Choroid plexus epithelial cell (primary cell): ENCODE data around the gene PDGFB.
A peak's percentile ranks its signal among the peaks of the same experiment; 100 is the strongest.

Experiments
- DNase-seq: peaks from one replicate; pipeline ENCODE4 v3.0.0-alpha.2; 2010; ENCODE audit warnings: low read depth
- H3K4me3 ChIP-seq: 2 replicates; pipeline ENCODE4 v1.5.1; 2011; ENCODE audit warnings: low read depth, mild to moderate bottlenecking, control low read depth, low read length, moderate library complexity
- TF ChIP-seq, protein P1 (sequence below): conservative IDR thresholded peaks from 2 replicates; pipeline ENCODE4 v1.5.1; 2011; ENCODE audit warnings: low read depth, mild to moderate bottlenecking, control low read depth, inconsistent platforms, low read length, moderate library complexity

Gene PDGFB

DNA sequence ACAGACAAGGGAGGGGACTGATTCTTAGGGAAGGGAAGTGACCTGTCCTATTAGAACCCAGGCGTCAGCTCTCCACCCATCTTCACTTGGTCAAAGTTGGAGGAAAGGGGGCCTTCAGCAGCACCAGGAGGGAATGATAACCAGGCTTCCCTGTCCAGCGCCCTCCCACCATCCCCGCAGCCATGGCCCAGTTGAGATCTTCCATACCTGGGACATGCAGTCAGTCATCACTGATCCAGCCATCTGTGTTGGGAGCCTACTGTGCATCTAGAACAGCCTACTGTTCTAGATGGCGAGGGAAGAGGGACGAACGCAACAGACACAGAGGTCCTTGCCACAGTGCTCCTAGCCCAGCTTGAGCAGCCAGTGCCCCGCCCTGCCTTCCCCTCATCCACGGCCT, 40.6 kb downstream of the PDGFB start:
- H3K4me3 ChIP-seq = no peak overlapping the region
- TF ChIP-seq, protein P1, sequence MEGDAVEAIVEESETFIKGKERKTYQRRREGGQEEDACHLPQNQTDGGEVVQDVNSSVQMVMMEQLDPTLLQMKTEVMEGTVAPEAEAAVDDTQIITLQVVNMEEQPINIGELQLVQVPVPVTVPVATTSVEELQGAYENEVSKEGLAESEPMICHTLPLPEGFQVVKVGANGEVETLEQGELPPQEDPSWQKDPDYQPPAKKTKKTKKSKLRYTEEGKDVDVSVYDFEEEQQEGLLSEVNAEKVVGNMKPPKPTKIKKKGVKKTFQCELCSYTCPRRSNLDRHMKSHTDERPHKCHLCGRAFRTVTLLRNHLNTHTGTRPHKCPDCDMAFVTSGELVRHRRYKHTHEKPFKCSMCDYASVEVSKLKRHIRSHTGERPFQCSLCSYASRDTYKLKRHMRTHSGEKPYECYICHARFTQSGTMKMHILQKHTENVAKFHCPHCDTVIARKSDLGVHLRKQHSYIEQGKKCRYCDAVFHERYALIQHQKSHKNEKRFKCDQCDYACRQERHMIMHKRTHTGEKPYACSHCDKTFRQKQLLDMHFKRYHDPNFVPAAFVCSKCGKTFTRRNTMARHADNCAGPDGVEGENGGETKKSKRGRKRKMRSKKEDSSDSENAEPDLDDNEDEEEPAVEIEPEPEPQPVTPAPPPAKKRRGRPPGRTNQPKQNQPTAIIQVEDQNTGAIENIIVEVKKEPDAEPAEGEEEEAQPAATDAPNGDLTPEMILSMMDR = no peak
- no peak for DNase-seq

DNA sequence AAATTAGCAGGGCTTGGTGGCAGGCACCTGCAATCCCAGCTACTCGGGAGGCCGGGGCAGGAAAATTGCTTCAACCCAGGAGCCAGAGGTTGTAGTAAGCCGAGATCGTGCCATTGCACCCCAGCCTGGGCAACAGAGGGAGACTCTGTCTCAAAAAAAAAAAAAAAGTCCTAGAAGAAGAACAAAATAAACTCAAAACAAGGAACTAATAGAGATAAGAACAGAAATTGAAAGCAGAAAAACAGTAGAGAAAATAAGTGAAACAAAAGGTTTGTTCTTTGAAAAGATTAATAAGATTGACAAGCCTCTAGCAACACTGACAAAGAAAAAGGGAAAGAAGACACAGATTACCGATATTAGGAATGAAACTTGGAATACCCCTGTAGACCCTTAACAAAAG, 47.2 kb downstream of the PDGFB start:
- no peak for DNase-seq
- TF ChIP-seq, protein P1 = no peak
- no peak overlapping the region for H3K4me3 ChIP-seq

DNA sequence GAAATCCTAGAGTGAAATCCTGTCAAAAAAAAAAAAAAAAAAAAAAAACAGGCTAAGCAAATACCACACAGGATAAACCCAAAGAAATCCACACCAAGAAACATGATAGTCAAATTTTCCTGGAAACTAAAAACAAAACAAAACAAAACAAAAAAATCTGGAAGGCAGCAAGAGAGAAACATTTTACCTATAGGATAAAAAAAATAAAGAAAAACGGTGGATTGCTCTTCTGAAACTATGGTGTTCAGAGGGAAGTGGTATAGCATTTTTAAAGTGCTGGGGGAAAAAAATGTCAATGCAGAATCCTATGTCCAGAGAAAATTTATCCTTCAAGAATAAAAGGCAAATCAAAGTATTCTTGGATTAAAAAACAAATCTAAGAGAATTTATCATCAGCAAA, 50.7 kb downstream of the PDGFB start:
- no peak overlapping the region for H3K4me3 ChIP-seq
- TF ChIP-seq, protein P1 = no peak
- DNase-seq = no peak

DNA sequence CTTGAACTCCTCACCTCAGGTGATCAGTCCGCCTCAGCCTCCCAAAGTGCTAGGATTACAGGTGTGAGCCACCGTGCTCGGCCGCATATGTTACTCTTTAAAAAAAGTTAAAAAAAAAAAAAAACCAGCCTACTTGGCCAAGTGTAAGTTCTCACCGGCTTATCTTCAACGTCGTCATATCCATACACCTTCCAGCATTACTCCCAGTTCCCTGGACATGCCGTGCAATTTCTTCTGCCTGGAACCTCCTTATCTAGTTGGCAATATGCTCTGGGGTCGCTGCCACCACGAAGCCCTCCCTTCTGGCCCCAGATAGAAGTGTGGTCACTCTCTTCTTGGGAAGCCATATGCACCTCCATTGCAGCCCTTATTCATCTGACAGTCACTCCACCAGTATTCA, 56.0 kb downstream of the PDGFB start:
- TF ChIP-seq, protein P1 = no peak
- DNase-seq = no peak
- H3K4me3 ChIP-seq = no peak overlapping the region

DNA sequence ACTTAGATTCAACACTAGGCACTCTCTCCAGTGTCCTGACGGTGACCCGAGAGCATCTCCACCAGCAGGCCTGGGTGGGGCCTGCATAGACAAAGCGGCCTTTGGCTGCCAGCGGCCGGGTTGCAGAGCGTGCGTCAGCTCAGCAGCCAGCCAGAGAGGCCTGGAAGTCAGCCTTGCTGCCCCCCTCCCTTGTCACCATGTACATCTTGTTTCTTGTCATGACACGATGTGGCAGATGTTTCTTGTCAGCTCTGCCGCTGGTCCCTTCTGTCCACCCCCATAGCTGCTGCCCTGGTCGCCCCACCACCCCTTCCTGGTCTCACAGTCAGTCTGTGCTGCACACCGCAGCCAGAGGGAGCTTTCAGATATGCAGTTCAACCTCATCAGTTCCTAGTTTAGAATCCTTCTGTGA, 59.2 kb downstream of the PDGFB start:
- no peak overlapping the region for H3K4me3 ChIP-seq
- TF ChIP-seq, protein P1 = peak; percentile 62
- peak; percentile 46 for DNase-seq

DNA sequence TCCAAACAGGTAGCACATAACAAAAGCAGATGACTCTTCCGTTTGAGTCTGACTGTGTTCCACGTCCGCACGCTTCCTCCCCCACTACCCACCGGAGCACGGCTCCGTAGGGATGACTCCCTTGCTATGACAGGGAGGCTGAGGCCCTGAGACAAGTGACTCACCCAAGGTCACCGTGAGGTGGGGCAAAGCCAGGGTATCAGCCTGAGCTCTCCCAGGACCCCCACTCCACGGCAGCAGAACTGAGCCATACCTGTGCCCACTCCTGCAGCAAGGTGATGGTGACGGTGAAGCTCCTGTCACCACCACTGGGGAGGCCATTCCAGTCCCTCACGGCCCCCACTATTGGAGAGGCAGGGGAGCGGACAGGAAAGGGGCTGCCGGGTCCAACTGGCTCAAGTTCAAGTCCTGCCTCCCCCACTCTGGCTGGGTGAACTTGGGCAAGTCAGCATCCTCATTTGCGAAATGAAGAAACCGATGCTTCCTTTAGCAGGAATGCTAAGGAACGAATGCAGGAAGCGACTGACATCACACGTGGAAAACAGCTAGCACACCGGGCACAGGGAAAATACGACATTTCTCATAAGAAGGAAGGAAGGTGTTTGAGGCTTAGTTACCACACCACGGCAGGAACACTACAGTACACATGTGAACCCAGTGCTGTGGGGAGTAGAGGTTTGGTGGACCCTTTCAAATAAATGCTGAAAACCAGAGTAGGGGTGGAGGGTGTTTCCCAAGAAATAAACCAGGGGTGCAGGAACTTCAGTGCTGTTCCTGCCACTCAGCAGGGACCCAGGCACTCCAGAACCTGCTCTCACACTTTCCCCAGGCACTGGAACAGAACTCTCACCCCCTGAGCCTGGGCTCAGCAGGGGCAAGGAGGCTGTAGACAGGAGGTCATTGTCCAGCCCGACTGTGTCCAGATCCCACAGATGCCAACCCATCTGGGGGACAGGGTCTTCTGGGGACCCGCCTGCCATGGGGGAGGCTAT, 59.9 kb downstream of the PDGFB start:
- TF ChIP-seq, protein P1 = no peak
- DNase-seq = peak; percentile 21
- no peak overlapping the region for H3K4me3 ChIP-seq
